Stimulated activated CD8-positive, alpha-beta memory T cell treated with anti-CD3 and anti-CD28 coated beads, Interleukin-12 subunit alpha, Interleukin-12 subunit beta, amount 100 ng/mL, for 24 hours (primary cell): ENCODE data around the gene HSFX4.
"Not testable (repeated sequence)": the region's sequence is repeated elsewhere in the genome, so short reads cannot be mapped to it uniquely, and the experiment has no call there.

ENCODE experiments used
- DNase-seq: peaks from one replicate; pipeline ENCODE4 v3.0.0-alpha.2; 2020; ENCODE audit errors: extremely low read depth

Gene HSFX4, protein sequence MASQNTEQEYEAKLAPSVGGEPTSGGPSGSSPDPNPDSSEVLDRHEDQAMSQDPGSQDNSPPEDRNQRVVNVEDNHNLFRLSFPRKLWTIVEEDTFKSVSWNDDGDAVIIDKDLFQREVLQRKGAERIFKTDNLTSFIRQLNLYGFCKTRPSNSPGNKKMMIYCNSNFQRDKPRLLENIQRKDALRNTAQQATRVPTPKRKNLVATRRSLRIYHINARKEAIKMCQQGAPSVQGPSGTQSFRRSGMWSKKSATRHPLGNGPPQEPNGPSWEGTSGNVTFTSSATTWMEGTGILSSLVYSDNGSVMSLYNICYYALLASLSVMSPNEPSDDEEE

DNA sequence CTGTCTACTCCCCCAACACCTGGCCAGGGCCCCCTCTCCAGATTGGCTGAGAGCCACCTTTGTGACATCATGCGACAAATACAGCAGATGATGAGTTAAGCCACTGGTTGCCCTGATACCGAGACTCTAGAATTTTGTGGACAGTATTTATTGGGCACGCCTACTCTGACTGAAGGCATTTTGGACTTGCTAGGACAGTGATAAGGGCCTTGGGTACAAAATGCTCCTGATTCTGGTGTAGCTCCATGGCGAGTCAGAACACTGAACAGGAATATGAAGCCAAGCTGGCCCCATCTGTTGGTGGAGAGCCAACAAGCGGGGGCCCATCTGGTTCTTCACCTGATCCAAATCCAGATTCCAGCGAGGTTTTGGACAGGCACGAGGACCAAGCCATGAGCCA lies at the start of gene HSFX4:
Gene HSFX4, plus strand, starts transcription at position 174 of the 400 bp plus-strand sequence. Its CDS starts 72 bp downstream, at position 246.
- DNase-seq = not testable (repeated sequence)

DNA sequence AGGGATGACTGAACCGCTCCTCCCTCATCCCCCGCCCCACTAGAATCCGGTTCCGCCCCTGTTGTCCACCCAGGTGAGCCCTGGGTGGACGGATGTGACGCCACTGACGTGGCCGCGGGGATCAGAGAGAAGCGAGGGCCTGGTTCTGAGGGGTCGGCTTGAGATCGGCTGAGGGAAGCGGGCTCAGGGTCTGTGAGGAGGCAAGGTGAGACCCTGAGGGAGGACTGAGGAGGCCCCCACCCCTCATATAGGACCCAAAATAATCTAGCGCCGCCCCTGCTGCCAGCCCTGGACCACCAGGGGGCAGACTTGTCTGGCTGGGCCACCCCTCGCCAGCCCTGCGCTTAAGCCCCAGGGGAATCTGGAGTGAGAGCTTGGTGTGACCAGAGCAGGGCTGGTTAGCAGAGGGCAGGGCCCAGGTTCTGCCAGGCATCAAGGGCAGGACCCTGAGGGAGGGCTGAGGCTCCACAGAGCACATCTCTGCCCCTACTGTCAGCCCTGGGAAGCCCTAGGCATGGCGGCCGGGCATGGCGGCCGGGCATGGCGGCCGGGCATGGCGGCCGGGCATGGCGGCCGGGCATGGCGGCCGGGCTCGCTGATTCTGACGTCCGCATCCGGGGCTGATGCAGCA lies 48.2 kb upstream of the HSFX4 start, which contains the start of gene MAGEA8:
Gene MAGEA8, plus strand, starts transcription at position 103 of the 631 bp plus-strand sequence. CDS start 3,090 bp downstream, outside the sequence.
- no peak for DNase-seq

DNA sequence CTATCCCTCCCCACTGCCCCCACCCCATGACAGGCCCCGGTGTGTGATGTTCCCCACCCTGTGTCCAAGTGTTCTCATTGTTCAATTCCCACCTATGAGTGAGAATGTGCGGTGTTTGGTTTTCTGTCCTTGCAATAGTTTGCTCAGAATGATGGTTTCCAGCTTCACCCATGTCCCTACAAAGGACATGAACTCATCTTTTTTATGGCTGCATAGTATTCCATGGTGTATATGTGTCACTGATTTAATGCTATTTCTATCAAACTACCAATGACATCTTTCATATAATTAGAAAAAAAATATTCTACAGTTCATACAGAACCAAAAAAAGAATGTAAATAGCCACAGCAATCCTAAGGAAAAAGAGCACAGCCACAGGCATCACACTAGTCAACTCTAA lies 38.5 kb upstream of the HSFX4 start:
- not testable (repeated sequence) for DNase-seq

DNA sequence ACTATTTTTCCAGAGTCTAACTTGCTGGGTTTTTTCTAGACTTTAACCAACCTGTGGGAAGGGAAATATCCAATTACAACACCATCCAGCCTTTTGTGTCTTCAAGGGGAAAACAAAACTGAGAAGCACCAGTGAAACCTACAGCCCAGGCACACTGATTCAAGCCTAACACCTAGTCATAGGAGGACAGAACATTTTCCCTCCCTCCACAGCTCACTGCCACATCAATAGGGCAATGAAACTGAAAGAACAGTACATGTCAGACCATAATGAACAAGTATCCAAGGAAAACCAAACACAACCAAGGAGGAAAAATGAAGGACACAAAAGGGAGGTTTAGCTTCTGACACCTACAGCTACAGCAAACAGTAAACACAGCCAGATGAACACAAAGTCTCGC lies 30.8 kb upstream of the HSFX4 start:
- DNase-seq = no peak

DNA sequence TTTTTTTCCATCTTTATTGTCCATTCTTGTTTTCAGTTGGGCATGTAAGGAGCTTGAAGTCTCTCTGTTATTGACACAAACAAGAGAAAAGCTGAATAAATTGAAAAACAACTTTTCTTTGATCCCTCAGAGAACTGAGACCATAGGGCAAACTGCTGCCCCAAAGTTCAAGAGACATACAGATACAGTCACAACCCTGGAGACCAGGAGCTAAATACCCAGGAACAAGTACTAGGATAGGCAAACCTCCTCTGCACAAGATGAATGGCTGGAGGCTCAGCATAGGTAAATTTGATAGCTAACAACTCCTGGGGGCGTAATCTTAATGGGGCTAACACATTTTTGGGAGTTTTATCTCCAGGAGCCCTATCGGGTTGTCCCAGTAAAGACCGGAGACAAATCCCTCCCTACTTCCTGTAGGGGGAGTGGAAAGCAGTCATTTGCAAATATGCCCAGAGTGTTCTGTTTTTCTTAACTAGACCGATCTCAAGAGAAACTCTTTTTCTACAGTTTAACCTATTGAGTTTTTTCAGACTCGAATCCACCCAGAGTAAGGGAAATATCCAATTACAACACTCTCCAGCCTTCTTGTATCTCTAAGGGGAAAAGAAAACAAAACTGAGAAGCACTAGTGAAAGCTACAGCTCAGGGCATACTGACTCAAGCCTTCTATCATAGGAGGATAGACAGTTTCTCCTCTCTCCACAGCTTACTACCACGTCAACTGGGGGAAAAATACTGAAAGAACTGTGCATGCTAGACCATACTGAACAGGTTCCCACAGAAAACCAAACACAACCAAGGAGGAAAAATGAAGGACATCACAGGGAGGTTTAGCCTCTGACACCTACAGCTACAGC lies 25.3 kb upstream of the HSFX4 start:
- DNase-seq = no peak

DNA sequence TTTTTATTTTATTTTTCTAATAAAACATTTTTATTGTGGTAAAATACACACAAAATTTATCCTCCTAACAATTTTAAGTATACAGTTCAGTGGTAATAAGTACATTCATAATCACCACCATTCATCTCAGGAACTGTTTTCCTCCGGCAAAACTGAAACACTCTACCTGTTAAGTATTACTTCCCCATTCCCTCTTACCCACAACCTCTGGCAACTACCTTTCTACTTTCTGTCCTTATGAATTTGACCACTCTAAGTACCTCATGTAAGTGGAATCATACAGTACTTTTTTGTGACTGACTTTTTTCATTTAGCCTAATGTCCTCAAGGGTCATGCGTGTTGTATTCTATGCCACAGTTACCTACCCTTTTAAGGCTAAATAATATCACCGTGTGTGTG lies 21.1 kb upstream of the HSFX4 start:
- no peak for DNase-seq

DNA sequence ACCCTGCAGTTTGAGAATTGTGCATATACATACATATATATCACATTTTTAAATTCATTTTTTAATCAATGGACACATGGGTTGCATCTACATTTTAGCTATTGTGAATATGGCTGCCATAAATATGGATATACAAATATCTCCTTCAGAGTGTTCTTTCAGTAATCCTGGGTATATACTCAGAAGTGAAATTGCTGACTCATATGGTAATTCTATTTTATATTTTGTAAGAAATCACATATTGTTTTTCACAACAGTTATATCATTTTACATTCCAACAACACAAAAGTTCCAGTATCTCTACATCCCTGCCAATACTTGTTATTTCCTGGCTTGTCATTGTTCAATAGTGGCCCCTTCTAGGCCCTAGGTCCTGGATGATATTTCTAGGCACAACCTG lies 20.6 kb upstream of the HSFX4 start:
- DNase-seq = no peak

DNA sequence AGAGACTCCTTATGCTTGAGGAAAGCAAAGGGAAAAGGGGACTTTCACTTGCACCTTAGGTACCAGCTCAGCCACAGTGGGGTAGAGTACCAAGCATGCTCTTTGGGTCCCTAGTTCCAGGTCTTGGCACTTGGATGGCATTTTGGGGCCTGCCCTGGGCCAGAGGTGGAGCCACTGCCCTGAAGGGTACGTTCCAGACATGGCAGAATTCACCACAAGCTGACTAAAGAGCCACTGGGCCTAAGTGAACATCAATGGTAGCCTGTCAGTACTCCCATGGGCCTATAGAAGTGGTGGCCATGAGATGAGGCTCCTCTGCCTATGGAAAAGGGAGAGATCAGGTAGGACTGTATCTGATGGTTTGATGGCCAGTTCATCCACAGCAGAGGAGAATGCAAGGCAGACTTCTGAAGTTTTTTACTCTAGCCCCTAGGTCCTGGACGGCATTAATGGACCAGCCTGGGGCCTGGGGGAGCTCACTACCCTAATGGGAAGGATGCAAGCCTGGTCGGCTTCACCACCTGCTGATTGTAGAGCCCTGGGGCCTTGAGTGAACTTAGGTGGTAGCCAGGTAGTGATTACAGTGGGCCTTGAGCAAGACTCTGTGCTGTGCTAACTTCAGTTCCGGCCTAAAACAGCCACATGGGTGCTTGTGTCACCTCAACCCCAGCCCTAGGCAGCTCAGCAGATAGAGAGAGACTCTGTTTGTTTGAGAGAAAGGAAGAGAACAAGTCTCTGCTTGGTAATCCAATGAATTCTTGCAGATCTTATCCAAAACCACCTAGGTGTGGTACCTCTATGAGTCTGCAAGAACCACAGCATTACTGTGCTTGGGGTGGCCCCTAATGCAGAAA lies 19.8 kb upstream of the HSFX4 start:
- no peak for DNase-seq

DNA sequence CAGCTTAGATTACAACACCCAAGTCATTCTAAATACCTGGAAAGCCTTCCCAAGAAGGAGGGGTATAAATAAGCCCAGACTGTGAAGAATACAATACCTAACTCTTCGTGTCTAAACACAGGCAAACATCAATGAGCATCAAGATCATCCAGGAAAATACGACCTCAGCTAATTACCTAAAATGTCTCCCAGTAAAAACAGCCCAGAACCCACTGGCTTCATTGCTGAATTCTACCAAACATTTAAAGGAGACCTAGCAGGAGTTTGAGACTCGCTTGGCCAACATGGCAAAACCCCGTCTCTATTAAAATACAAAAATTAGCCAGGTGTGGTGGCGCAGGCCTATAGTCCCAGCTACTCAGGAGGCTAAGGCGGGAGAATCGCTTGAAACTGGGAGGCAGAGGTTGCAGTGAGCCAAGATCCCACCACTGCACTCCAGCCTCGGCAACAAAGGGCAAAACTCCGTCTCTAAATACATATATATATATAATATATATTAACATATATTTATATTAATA lies 19.1 kb upstream of the HSFX4 start:
- DNase-seq = no peak

DNA sequence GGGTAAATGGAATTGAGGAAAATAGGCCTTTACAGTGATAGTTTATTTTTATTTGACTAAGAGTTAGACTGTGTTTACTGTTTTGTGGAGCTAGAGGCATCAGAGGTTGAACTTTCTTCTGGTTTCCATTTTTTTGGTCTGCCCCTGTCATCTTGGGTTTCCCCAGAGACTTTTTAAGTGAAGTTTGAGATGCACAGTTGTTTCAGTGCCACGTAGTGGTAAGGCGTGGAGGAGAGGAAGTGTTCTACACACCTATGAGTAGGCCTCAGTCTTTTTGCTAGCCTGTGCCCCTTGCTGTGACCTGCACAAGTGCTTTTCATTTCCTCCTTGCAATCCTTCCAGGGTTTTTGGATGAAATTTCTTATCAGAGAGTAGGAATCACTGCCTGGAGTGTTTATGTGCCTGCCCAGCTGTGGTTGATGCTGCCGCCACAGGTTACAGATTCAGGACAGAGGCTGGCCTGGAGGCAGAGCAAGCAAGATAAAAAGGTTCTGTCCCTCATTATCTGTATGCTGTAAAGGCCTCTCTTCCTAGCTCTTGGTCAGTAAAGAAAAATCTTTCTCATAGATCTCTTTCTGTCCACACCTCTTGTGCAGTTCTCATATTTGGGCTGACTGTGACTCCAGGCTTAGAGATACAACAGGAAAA lies 12.5 kb upstream of the HSFX4 start:
- DNase-seq = no peak

DNA sequence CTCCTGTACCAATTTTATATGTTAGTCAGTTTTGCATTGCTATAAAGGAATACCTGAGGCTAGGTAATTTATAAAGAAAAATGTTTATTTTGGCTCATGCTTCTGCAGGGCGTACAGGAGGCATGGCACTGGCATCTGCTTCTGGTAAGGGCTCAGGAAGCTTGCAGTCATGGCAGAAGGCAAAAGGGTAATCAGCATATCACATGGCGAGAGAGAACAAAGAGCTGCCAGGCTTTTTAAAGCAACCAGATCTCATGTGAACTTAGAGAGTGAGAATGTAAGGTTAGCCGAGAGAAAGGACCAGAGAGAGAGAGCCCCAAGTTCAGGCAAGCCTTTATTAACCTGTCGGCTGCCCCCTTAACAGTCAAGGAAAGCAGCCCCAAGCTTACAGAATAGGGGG lies 5.5 kb upstream of the HSFX4 start:
- DNase-seq = not testable (repeated sequence)

DNA sequence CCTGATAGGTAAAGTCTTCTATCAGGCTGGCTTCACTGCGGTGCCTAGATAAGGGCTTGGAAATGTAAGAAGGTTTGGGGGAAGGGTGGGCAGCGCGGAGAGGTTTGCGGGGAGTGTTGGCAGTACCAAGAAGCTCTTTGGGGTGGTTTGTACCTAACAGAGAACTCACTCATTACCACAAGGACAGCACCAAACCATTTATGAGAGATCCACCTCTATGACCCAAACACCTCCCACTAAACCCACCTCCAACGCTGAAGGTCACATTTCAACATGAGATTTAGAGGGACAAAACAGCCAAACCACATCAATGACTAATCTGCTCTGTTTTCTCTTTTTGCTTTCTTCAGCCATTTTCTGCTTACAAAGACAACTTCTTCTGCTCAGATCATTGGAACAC lies 4.9 kb upstream of the HSFX4 start:
- not testable (repeated sequence) for DNase-seq

DNA sequence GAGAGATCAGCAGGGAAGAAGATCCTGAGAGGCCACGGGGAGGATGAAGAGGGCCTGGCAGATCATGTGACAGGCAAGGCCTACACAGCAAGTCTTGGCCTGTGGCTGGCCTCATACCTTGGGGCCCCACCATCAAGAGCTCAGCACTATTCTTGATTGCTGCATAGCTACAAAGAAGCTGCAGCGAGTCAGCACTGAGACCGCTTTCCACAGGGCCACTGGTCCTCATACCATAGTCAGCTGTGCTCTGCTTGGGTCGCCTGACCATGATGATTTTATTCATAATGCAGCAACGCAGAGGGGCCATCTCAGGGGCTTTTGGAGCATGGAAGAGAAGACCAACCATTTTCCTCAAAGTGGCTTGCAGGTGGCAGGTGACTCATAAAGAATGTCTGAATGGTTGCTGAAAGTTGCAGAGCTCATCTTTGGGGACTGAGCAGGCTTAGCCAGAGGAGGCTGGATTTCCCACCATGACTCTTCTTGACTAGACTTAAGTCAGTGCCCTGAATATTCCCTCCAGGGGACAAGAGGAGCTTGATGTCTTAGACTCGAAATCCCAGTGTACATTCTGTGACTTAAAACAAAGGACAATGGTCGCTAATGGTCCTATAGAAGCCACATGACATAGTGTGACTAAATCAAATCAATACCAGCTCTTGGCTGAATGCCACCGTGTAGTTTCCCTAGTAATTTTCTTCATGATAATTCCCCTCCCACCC lies 2.0 kb upstream of the HSFX4 start:
- not testable (repeated sequence) for DNase-seq

DNA sequence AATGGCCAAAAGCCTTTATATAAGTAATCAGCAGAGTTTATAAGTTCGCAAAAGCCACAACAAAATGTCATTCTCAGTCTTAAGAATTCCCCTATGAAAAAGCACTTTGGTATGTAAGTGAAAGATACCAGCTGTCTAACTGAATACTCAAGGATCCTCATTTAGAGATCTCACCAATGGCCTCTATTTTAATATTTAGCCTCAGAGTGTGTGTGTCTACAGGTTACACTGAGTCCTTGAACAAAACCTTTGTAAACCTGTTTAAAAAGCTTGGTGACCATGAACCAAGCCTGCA lies 1.5 kb upstream of the HSFX4 start:
- not testable (repeated sequence) for DNase-seq

DNA sequence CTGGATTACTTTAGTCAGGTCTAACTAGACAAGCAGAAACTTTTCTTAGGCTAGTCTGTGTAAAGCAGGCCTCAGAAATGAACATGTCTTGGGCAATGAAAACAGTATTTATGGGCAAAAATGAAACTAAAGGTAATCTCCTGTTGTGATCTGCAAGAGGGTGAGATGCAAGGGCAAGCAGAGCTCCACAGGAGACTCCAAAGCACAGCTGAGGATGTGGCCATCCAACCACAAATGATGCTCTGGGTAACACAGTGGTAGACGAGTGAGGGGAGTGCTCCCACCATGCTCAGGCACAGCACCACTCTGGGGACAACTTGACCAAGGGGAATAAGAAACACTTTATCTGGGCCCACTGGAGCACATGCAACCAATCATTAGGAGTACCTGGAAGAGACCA lies 738 bp upstream of the HSFX4 start:
- not testable (repeated sequence) for DNase-seq

DNA sequence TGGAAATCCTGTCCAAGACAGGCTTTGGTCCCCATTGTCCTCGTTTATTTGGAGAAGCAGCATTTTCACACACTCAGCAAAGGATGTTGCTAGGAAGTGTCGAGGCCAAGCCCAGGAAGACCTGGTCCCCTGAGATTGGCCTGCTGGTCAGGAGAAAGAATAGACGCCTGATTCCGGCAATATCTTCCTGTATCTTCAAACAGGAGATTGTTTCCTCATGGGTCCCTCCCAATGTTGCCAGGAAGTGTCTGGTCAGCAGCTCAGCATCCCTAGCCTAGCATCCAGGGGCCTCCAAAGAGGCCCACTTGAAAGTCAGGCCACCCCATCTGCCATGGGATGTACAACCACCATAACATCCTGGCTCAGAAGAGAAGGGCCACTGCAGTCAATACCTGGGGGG lies 2.0 kb downstream of the HSFX4 start:
- DNase-seq = not testable (repeated sequence)

DNA sequence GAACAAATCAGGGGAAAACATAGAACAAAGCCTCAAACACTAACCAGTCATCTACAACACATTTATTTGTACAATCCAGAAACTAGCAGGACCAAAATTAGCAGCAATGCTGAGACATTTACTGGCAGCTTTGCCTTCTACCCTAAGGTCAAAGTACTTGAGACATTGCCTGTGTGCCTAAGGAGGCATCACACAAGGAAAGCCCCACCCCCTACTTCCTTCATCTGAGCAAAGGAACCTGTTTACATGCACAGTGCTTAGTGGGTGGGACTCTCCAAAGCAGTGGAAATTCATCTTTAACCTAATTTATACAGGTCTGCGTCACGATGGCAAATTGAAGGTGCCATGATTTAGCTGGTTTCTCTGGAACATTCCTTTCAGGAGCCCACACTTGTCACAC lies 2.8 kb downstream of the HSFX4 start:
- DNase-seq = not testable (repeated sequence)

DNA sequence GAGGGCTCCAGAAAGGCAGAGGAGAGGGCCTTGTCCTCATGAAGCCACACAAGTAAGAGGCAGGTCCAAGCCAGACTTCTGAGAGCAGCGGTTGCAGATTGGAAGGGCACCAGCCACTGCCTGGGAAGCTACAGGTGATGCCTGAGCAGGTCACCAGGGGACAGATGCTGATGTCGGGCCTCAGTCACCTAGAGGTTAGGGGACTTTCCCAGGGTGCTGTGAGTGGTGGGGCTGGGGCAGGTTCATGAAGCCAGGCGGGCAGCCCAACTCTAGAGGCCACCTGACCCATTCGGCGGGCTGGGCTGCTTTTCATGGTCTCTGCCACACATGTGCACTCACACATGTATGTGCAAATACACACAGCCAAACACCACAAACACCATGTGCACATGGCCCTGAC lies 3.6 kb downstream of the HSFX4 start:
- DNase-seq = not testable (repeated sequence)

DNA sequence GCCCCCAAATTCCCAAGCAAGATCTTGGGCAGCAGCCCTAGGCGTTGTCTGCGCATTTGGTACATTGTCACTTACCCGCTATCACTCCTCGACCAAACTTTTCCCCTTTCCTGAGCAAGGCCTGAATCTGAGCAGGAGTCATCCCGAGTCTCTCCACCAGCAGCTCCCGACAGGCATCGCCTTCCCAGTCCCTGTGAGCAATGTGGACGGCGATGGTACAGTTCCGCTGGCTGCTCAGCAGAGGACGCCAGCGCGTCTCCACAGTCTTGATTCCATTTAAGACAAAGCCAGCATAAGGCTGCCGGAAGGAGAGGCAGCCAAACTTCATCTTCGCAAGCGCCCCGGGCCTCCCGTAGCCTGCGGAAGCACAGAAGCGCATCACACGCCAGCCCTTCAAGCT lies 4.2 kb downstream of the HSFX4 start:
- DNase-seq = not testable (repeated sequence)

DNA sequence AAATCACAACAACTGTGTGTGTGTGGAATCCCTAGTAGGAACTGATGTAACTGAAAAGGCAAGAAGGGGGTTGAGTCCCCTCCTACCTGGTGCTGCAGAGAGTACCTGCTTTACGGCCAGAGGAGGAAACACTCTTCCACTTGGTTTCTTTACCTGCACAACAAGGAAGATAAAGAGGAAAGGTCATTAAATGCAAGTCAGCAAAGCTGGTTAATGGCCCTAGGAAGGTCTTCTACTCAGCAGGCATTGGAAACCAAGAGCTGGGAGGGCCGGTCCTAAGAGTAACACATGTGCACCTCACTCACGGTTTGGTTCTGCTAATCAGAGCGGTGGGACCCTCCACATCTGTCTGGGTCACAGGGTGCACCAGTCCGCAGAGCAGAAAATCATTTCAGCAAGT lies 8.0 kb downstream of the HSFX4 start:
- not testable (repeated sequence) for DNase-seq
